GM15510 (cell line): ENCODE measurements around the gene MT1H.

Experiments used
- POLR2A ChIP-seq: IDR thresholded peaks from 3 replicates; pipeline ENCODE4 v1.6.1; 2011; ENCODE audit warnings: borderline replicate concordance; ENCODE audit not compliant: insufficient read length; ENCODE audit errors: extremely low read depth

MT1H gene

DNA sequence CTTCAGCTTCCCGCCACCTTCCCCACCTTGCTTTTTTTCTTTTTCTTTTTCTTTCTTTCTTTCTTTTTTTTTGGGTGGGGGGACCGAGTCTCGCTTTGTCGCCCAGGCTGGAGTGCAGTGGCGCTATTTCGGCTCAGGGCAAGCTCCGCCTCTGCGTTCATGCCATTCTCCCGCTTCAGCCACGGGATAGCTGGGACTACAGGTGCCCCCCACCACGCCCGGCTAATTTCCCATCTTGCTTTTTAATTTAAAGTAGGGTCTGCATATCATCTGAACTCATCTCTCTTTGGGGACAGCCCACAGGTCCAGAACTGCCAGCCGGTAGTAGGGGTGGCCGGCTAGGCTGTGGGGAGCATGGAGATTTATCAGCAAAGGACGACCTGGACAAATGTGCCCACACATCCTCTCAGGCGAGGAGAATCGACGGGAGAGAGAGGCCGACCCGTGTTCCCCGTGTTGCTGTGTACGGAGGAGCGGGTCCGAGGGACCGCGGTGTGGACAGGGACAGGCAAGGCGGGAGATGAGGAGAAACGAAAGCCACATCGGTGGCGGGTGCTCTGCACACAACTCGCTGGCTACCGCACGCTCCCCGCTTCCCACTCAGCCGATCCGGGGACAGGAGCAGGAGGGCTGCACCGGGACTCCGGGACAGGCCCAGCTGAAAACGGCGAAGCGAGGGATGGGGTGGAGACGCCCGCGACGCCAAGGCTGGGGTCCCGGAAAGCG lies 34.7 kb upstream of the MT1H start:
- no peak for TF ChIP-seq POLR2A

- no peak for TF ChIP-seq POLR2A
These were observed 34.1 kb upstream of the MT1H start for GRCh38 chr16:56635441-56635967.

GRCh38 chr16:56636616-56637413 lies 32.8 kb upstream of the MT1H start:
- TF ChIP-seq POLR2A: no peak

DNA sequence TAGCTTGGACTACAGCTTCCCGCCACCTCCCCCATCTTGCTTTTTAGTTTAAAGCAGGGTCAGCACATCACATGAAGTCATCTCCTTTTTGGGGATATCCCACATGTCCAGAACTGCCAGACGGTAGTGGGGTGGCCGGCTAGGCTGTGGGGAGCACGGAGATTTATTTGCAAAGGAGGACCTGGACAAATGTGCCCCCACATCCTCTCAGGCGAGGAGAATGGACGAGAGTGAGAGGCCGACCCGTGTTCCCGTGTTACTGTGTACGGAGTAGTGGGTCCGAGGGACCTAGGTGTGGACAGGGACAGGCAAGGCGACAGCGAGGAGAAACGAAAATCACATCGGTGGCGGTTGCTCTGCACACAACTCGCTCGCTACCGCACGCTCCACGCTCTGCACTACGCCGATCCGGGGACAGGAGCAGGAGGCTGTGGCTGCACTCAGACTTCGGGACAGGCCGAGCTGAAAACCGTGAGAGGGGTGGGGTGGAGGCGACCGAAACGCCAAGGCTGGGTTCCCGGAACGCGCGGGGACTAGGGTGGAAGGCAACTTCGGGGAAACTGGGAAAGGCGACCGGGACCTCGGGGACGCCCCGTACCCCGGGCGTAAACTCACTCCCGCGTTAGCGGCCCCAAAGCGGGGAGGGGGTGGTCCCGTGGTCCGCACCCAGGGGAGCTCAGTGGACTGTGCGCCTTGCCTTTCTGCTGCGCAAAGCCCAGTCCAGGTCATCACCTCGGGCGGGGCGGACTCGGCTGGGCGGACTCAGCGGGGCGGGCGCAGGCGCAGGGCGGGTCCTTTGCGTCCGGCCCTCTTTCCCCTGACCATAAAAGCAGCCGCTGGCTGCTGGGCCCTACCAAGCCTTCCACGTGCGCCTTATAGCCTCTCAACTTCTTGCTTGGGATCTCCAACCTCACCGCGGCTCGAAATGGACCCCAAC lies 31.5 kb upstream of the MT1H start, which contains the start of gene MT1A:
TSS of gene MT1A (plus strand) at position 853 of the 937 bp plus-strand sequence. CDS start at position 926, 73 bp downstream.
- no peak for TF ChIP-seq POLR2A

- TF ChIP-seq POLR2A: no peak
These were observed 30.6 kb upstream of the MT1H start for GRCh38 chr16:56639045-56639444.

DNA sequence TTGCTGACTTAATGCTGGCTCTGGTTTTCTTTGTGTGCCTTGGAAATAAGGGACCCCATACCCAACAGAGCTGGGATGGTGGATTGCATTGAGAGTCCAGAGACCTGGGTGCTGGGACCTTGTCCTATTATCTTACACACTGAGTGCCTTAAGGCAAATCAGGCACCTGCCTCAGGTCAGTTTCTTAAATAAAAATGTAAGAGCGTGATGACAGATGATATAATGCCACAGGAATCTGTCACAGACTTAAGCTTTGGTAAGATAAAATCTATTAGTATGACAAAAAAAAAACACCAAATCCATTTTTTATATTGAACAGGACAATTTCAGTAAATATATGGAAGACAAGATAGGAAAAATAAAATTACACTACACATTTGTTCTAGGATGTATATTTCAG lies 29.5 kb upstream of the MT1H start:
- no peak for TF ChIP-seq POLR2A

GRCh38 chr16:56641166-56641565 lies 28.4 kb upstream of the MT1H start:
- TF ChIP-seq POLR2A: no peak

- TF ChIP-seq POLR2A: no peak
These were observed 26.4 kb upstream of the MT1H start for GRCh38 chr16:56643080-56643778.

DNA sequence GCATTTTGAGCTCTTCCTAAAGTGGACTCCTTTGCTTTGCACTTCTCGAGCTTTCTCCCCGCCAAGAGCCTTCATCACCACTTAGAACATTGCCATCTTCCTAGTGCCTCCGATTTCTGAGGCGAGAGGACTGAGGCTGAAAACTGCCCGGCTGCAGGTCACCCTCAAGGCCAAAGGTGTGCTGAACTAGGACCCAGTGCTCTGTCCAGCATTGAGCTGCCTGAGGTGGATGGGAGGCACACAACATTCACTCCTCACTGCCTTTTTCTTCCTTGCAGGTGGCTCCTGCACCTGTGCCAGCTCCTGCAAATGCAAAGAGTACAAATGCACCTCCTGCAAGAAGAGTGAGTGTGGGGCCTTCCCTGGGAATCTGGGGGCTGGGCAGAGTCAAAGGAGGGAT lies 25.8 kb upstream of the MT1H start:
- no peak for TF ChIP-seq POLR2A

DNA sequence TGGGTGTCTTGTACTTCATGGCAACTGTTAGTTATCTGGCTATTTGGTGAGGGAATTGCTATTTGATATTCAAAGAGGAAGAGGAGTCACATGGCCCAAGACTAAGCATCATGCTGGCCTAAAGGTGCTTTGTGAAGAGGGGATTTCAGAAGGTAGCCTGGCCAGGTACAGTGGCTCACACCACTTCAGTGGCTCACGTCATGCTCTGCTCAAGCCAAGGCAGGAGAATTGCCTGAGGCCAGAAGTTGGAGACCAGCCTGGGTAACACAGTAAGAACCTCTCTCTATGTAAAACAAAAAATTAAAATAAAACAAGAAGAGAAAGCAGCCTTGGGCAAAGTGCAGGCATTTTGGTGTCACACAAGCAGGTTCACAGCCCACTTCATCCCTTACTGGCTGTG lies 24.3 kb upstream of the MT1H start:
- no peak for TF ChIP-seq POLR2A

DNA sequence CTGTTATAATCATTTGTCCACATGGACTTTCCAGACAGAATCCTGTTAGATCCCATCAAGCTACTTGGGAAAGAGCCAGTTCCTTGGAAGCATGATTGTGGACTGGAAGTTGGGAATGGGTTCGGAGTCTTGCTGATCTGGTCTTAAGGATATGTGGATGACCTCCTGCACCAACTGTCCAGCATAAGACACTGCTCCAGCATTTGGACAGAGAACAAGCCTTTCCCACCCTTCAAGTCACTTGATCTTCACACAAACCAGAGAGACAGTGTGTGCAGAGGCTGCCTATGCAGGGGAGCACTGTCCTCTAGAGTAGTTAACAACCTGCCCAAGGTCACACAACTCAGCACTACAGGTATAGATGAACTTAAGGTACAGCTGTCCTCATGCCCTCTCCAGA lies 23.8 kb upstream of the MT1H start:
- no peak for TF ChIP-seq POLR2A

DNA sequence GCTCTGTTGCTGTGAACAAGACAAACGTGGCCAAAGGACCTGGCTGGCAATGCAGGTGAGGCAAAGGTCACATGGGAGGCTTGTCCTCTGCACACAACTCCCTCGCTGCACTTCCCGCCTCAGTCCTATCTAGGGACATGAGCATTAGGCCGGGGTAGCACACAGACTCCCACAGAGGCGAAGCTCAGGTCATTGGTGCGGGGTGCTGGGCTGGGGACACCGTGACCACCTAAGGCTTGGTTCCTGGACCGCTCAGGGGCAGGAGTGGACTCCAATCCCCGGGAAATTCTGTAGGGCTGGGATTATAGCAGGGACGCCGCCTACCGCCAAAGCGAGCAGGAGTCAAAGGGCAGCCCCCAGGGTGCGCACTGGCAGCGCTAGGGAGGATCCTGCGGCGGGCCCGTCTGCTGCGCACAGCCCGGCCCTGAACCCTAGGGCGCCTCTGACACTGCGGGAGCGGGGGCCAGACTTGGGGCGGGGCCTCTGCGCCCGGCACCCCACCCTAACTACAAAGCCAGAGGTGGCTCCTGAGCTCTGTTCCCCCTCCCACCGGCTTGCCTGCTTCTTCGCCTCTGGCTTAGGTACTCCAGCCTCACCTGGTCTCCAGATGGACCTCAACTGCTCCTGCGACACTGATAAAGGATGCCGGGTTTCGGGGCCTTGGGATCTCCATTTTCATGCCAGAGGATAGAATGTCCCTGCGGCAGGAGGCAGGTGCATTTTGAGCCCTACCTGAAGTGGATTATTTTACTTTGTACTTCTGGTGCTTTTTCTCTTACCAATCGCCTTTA lies 21.8 kb upstream of the MT1H start:
- TF ChIP-seq POLR2A: no peak

DNA sequence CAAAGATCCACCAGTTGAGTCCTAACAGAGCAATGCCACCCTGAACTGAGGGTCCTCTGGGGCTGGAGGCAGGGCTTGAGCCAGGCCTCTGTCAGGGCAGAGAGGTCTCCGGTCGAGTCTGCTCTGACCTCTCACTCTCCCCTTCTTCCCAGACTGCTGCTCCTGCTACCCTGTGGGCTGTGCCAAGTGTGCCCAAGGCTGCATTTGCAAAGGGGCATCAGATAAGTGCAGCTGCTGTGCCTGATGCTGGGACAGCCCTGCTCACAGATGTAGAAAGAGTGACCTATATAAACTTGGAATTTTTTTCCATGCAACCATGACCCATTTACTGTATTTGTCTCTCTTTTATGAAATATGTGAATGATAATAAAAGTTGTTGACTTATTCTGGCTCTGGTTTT lies 20.3 kb upstream of the MT1H start:
- no peak for TF ChIP-seq POLR2A
